Keratinocyte (primary cell): Measurements from ENCODE around the gene UPF1. TPM values are rescaled to one million over a fixed set of nuclear protein-coding genes. Genes with fewer than 3 reads are reported as not detected.

Experiments used
- DNase-seq: peaks from one replicate; pipeline ENCODE4 v3.0.0-alpha.2; 2011; ENCODE audit warnings: low read depth, missing footprints, low spot score
- FAIRE-seq: peaks from 2 replicates; lab custom pipeline; 2011; peaks lifted over from hg19 to GRCh38; lab: Jason Lieb, UNC
- H2AFZ ChIP-seq: 2 replicates; pipeline ENCODE4 v1.6.0; 2012; ENCODE audit warnings: low read length, control low read depth, inconsistent platforms; ENCODE audit not compliant: control insufficient read depth
- H3K27ac ChIP-seq: 2 replicates; pipeline ENCODE4 v1.5.1; 2011; ENCODE audit warnings: low read length; ENCODE audit not compliant: control insufficient read depth, insufficient read depth
- H3K27me3 ChIP-seq: 3 replicates; pipeline ENCODE4 v1.6.0; 2011; ENCODE audit warnings: low read length; ENCODE audit not compliant: control insufficient read depth, insufficient read depth; ENCODE audit errors: extremely low read depth
- H3K36me3 ChIP-seq, 2 experiments: 2 replicates in 1 of 2; 3 replicates in 1 of 2; pipeline ENCODE4 v1.5.1; 2011; ENCODE audit warnings: low read length in 2 of 2, mild to moderate bottlenecking in 1 of 2; ENCODE audit not compliant: control insufficient read depth in 2 of 2, insufficient read depth in 2 of 2; ENCODE audit errors: extremely low read depth in 1 of 2
- H3K4me1 ChIP-seq: 3 replicates; pipeline ENCODE4 v1.5.1; 2011; ENCODE audit warnings: low read length; ENCODE audit not compliant: control insufficient read depth, insufficient read depth; ENCODE audit errors: extremely low read depth
- H3K4me2 ChIP-seq: 3 replicates; pipeline ENCODE4 v1.6.0; 2011; ENCODE audit warnings: low read depth, low read length; ENCODE audit not compliant: control insufficient read depth, insufficient read depth; ENCODE audit errors: extremely low read depth
- H3K4me3 ChIP-seq, 3 experiments: fragments of 200-600 bp in 1 of 3; sonication (generic) in 1 of 3; 2 replicates in 2 of 3; 3 replicates in 1 of 3; pipeline ENCODE4 v1.5.1; 2011 to 2016; ENCODE audit warnings: low read length in 3 of 3, mild to moderate bottlenecking in 3 of 3, control low read depth in 2 of 3, inconsistent platforms in 1 of 3, low read depth in 1 of 3, mixed read lengths in 1 of 3, mixed run types in 1 of 3, moderate library complexity in 1 of 3; ENCODE audit not compliant: control insufficient read depth in 2 of 3, insufficient read depth in 2 of 3; ENCODE audit errors: extremely low read depth in 1 of 3
- H3K79me2 ChIP-seq: 2 replicates; pipeline ENCODE4 v1.6.0; 2012; ENCODE audit warnings: low read length; ENCODE audit not compliant: control insufficient read depth, insufficient read depth
- H3K9ac ChIP-seq: 3 replicates; pipeline ENCODE4 v1.6.0; 2011; ENCODE audit warnings: low read length; ENCODE audit not compliant: control insufficient read depth, insufficient read depth; ENCODE audit errors: extremely low read depth
- H3K9me1 ChIP-seq: 3 replicates; pipeline ENCODE4 v1.6.0; 2011; ENCODE audit warnings: low read length; ENCODE audit not compliant: control insufficient read depth, insufficient read depth; ENCODE audit errors: extremely low read depth
- H3K9me3 ChIP-seq: 2 replicates; pipeline ENCODE4 v1.5.1; 2012; ENCODE audit warnings: low read depth, low read length; ENCODE audit not compliant: control insufficient read depth
- H4K20me1 ChIP-seq: 3 replicates; pipeline ENCODE4 v1.6.0; 2011; ENCODE audit warnings: low read length; ENCODE audit not compliant: control insufficient read depth, insufficient read depth; ENCODE audit errors: extremely low read depth
- EZH2 ChIP-seq: IDR thresholded peaks from one replicate; pipeline ENCODE4 v1.6.1; 2012; ENCODE audit warnings: inconsistent platforms, mild to moderate bottlenecking, low read length, moderate library complexity
- dilution Hi-C: fragments of 300-500 bp; cut with MboI; formaldehyde crosslinking; loops from one replicate; pipeline ENCODE4 v1.7.0; 2020; ENCODE audit warnings: low sequenced_read_pairs; ENCODE audit not compliant: extremely low pct_ligation_motif_present
- polyA plus RNA-seq, 5 experiments: library from polyadenylated mRNA; depleted of rRNA in 3 of 5; stranded (reverse) in 3 of 5; stranded (forward) in 1 of 5; unstranded in 1 of 5; fragments of >200 nt; gene quantifications; 1 replicate in 1 of 5; 2 replicates in 3 of 5; 3 replicates in 1 of 5; pipeline versions ENCODE4 v1.2.1 to v1.2.3, GENCODE V29; 2011 to 2012; ENCODE audit warnings: missing spikeins in 2 of 5, low read depth in 1 of 5, low replicate concordance in 1 of 5
- TF ChIP-seq, protein P1 (sequence below), 3 experiments: IDR thresholded peaks in 1 of 3; conservative IDR thresholded peaks in 1 of 3; optimal IDR thresholded peaks in 1 of 3; 2 replicates in 2 of 3; 3 replicates in 1 of 3; pipeline versions ENCODE3 to v1.5.1; 2011; ENCODE audit warnings: low read length in 3 of 3, mild to moderate bottlenecking in 3 of 3, moderate library complexity in 2 of 3, control low read depth in 1 of 3, inconsistent platforms in 1 of 3; ENCODE audit not compliant: insufficient read depth in 2 of 3; ENCODE audit errors: extremely low read depth in 1 of 3

The UPF1 gene
- polyA plus RNA-seq, 1 donor (not counting 4 experiments of a cell fraction or from before 2014, with no cell fraction given): 33.7 TPM

DNA sequence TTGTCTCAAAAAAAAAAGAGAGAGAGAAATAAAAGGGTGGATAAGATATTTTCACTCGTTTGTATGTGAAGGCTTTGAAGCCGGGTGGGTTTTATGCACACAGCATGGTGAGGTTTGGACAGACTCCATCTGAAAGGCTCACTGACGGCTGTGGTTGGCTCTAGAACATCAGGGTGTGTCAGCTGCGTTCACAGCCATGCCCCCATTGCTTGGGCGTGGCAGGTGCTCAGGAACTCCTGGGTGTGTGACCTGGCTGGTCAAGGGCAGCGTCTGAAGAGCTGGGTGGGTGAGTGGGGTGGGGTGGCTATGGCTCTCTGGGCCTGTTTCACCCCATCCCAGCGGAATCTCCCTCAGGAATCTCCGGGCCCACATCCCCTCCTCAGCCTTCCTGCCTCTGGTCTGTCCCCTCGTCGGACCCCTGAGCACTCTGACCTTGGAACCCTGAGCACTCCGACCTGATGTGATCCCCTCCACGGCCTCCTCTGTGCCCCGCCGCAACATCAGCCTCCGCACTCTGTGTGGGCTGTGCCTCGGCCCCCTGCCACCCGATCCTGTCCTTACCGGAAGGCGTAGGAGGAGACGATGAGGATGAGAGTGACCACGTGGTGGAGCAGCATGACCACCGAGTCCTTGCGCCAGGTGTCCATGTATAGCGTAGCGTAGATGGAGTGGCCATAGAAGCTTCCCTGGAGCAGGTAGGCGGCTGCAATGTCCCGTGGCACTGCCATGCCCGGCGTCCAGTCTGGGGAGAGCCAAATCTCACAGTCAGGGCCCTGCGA, 52.0 kb downstream of the UPF1 start:
- dilution Hi-C loops: no loop called here
- H2AFZ ChIP-seq: no peak overlapping the region
- FAIRE-seq (no peak), DNase-seq (no peak)
- no peak overlapping the region for H3K4me2 ChIP-seq
- no peaks in the 10 kb centered on the region for H3K4me1 ChIP-seq
- H3K9me3 ChIP-seq: no peaks in the 10 kb centered on the region
- no peaks in the 10 kb centered on the region for H3K27me3 ChIP-seq
- no peaks in the 10 kb centered on the region for H3K79me2 ChIP-seq
- no peaks in the 10 kb centered on the region for H4K20me1 ChIP-seq
- no peaks in the 10 kb centered on the region for H3K9me1 ChIP-seq
- TF ChIP-seq, protein P1, sequence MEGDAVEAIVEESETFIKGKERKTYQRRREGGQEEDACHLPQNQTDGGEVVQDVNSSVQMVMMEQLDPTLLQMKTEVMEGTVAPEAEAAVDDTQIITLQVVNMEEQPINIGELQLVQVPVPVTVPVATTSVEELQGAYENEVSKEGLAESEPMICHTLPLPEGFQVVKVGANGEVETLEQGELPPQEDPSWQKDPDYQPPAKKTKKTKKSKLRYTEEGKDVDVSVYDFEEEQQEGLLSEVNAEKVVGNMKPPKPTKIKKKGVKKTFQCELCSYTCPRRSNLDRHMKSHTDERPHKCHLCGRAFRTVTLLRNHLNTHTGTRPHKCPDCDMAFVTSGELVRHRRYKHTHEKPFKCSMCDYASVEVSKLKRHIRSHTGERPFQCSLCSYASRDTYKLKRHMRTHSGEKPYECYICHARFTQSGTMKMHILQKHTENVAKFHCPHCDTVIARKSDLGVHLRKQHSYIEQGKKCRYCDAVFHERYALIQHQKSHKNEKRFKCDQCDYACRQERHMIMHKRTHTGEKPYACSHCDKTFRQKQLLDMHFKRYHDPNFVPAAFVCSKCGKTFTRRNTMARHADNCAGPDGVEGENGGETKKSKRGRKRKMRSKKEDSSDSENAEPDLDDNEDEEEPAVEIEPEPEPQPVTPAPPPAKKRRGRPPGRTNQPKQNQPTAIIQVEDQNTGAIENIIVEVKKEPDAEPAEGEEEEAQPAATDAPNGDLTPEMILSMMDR (optimal IDR thresholded peaks at IDR 0.05 in 1 of 3, IDR thresholded peaks at IDR 0.05 in 1 of 3, conservative IDR thresholded peaks at IDR 0.05 in 1 of 3; ENCODE audit: extremely low read depth in 1 of 3, insufficient read depth in 2 of 3, low read length in 3 of 3): no peak
- no peak for TF ChIP-seq EZH2
- H3K4me3 ChIP-seq: no peak overlapping the region
- H3K9ac ChIP-seq: no peak overlapping the region
- no peak overlapping the region for H3K27ac ChIP-seq
- no peaks in the 10 kb centered on the region for H3K36me3 ChIP-seq

DNA sequence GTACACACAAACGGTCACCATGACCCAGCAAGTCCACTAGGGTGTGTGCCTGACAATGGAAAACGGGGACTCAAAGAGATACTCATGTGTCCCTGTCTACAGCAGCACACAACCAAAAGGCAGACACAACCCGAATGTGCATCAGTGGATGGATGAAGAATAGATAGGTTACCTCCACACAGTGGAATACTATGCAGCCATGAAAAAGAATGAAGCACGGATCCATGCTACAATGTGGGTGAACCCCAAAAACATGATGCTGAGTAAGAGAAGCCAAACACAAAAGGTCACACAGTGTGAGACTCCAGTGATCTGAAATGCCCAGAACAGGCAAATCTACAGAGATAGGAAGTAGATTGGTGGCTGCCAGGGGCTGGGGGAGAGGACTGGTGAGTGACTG, 55.2 kb downstream of the UPF1 start:
- no peaks in the 10 kb centered on the region for H4K20me1 ChIP-seq
- no peak overlapping the region for H2AFZ ChIP-seq
- no peaks in the 10 kb centered on the region for H3K79me2 ChIP-seq
- H3K9me1 ChIP-seq: no peaks in the 10 kb centered on the region
- H3K9ac ChIP-seq: no peak overlapping the region
- H3K4me2 ChIP-seq: no peak overlapping the region
- FAIRE-seq: no peak
- no peaks in the 10 kb centered on the region for H3K4me1 ChIP-seq
- H3K27me3 ChIP-seq: no peaks in the 10 kb centered on the region
- dilution Hi-C loops: no loop called here
- H3K4me3 ChIP-seq: no peak overlapping the region
- no peaks in the 10 kb centered on the region for H3K9me3 ChIP-seq
- no peaks in the 10 kb centered on the region for H3K36me3 ChIP-seq
- DNase-seq: no peak
- no peak overlapping the region for H3K27ac ChIP-seq
- TF ChIP-seq, protein P1 (optimal IDR thresholded peaks at IDR 0.05 in 1 of 3, IDR thresholded peaks at IDR 0.05 in 1 of 3, conservative IDR thresholded peaks at IDR 0.05 in 1 of 3; ENCODE audit: extremely low read depth in 1 of 3, insufficient read depth in 2 of 3, low read length in 3 of 3): no peak
- TF ChIP-seq EZH2: no peak
